Measurements from ENCODE around the gene SYAP1. TPM values are rescaled to one million over a fixed set of nuclear protein-coding genes. Genes with fewer than 3 reads are reported as not detected.

Gene SYAP1, protein sequence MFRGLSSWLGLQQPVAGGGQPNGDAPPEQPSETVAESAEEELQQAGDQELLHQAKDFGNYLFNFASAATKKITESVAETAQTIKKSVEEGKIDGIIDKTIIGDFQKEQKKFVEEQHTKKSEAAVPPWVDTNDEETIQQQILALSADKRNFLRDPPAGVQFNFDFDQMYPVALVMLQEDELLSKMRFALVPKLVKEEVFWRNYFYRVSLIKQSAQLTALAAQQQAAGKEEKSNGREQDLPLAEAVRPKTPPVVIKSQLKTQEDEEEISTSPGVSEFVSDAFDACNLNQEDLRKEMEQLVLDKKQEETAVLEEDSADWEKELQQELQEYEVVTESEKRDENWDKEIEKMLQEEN
- total RNA-seq = 18.0 and 18.3 TPM in 2 replicates
- total RNA-seq (2013) = 14.0 TPM
- 3.5 and 6.7 TPM in 2 replicates for polyA plus RNA-seq
- 12.2 and 18.6 TPM in 2 replicates for polyA minus RNA-seq

DNA sequence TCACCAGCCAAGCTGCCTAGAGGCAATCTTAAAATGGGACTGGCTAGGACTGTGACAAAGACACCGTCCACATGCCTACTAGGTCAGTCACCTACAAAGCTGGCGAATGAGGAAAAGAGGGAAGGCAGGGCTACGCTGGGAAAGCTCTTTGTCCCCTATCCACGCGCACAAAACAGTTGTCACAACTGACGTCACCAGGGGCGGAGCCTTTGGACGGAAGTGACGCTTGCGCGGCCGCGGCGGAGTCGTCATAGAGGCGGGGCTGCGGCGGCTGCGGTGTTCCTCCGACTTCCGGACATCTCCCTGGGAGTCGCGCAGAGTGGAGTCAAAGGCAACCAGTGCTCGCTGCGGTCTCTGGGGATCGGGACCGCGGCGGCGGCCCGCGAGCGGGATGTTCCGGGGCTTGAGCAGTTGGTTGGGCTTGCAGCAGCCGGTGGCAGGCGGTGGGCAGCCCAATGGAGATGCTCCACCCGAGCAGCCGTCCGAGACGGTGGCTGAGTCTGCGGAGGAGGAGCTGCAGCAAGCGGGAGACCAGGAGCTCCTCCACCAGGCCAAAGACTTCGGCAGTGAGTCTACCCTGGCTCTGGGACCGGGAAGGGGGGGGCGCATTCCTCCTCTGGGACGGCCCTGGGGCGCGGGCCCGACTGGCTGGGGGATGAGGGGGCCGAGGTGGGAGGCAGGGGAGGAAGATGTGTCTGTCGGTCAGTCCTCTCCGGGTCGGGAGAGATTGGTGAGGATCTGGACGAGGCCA, at the start of gene SYAP1:
Gene SYAP1, plus strand, starts transcription at position 279 of the 751 bp plus-strand sequence. Its CDS starts 113 bp downstream, at position 392.
- Mint-ChIP-seq H3K4me3 (peak within 1 kb of the TSS; percentile 92), H3K9me3 (ENCODE audit: insufficient read depth) (no peaks in the 10 kb centered on the region), H3K27me3 (no peaks in the 10 kb centered on the region), H3K4me1 (peaks cover 18% of the 10 kb centered on the region), H3K27ac (peak within 1 kb of the TSS; percentile 97)
- ChIA-PET CTCF (interaction anchor here (0.6 to 0.7 kb wide), 2 partner anchors 14 to 327 kb away, joined by 3 read pairs; no protein-coding TSS in a partner anchor), POLR2A (interaction anchor here (0.6 kb wide), 1 partner anchor 1018 kb away, joined by 3 read pairs; the partner anchor contains the start of gene SCML1)
- Histone ChIP-seq H3K27me3 (replicated peaks in 1 of 4; ENCODE audit: control extremely low read depth in 1 of 4, control insufficient read depth in 3 of 4, insufficient read depth in 4 of 4, low read length in 3 of 4) (no peaks in the 10 kb centered on the region), H3K4me2 (replicated peaks; ENCODE audit: low read depth, low read length, poor library complexity, severe bottlenecking) (peak within 1 kb of the TSS; percentile 90), H3K4me3 (ENCODE audit: control extremely low read depth in 1 of 5, extremely low read depth in 1 of 5, insufficient read depth in 1 of 5, low read depth in 2 of 5, low read length in 4 of 5) (peak within 1 kb of the TSS; percentile 58 to 91 (median 80)), H4K20me1 (ENCODE audit: control insufficient read depth, insufficient read depth, low read length, poor library complexity, severe bottlenecking) (peaks cover 4% of the 10 kb centered on the region), H3K36me3 (replicated peaks in 1 of 2; ENCODE audit: control extremely low read depth in 1 of 2, control insufficient read depth in 1 of 2, extremely low read depth in 1 of 2, insufficient read depth in 2 of 2, low read length in 1 of 2) (no peaks in the 10 kb centered on the region), H3K27ac (ENCODE audit: low read length in 2 of 2) (peak within 1 kb of the TSS; percentile 92 to 96), H3K9me3 (ENCODE audit: control extremely low read depth in 1 of 3, control insufficient read depth in 2 of 3, insufficient read depth in 1 of 3, low read length in 2 of 3) (no peaks in the 10 kb centered on the region), H2AFZ (ENCODE audit: insufficient read depth, low read depth, low read length, poor library complexity, severe bottlenecking) (peak within 1 kb of the TSS; percentile 92), H3K79me2 (ENCODE audit: control insufficient read depth, insufficient read depth, low read length) (peaks cover 63% of the 10 kb centered on the region), H3K9ac (ENCODE audit: low read length) (peak within 1 kb of the TSS; percentile 95), H3K4me1 (ENCODE audit: control insufficient read depth in 2 of 2, insufficient read depth in 2 of 2, low read length in 2 of 2) (peaks cover 7 to 17% of the 10 kb centered on the region in 2 donors)
- DNase-seq (peak; percentile 93), ATAC-seq (ENCODE audit: low read depth) (peak; percentile 90)
- TF ChIP-seq EZH2 (IDR thresholded peaks at IDR 0.05; ENCODE audit: borderline replicate concordance, insufficient read depth, low read depth, low read length, poor library complexity, severe bottlenecking) = no peak
- TF ChIP-seq, protein P1, sequence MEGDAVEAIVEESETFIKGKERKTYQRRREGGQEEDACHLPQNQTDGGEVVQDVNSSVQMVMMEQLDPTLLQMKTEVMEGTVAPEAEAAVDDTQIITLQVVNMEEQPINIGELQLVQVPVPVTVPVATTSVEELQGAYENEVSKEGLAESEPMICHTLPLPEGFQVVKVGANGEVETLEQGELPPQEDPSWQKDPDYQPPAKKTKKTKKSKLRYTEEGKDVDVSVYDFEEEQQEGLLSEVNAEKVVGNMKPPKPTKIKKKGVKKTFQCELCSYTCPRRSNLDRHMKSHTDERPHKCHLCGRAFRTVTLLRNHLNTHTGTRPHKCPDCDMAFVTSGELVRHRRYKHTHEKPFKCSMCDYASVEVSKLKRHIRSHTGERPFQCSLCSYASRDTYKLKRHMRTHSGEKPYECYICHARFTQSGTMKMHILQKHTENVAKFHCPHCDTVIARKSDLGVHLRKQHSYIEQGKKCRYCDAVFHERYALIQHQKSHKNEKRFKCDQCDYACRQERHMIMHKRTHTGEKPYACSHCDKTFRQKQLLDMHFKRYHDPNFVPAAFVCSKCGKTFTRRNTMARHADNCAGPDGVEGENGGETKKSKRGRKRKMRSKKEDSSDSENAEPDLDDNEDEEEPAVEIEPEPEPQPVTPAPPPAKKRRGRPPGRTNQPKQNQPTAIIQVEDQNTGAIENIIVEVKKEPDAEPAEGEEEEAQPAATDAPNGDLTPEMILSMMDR (IDR thresholded peaks at IDR 0.05) = no peak
- under 1% methylated on average over 39 of the region's 54 CpGs for WGBS (ENCODE audit: insufficient coverage)
- intact Hi-C loops (cut with micrococcal nuclease) = loop anchor here (1.0 to 10.0 kb wide), 8 partner anchors 67 to 1708 kb away; partner anchors contain the start of genes CDKL5, PIGA, RBBP7 and REPS2

Measured in B cell (primary cell).